ENCODE data around the gene FAM13A.

The FAM13A gene

GRCh38 chr4:89001647-89002445, 55.1 kb downstream of the FAM13A start:
- no peak for TF ChIP-seq CTCF (IDR thresholded peaks at IDR 0.05; ENCODE audit: borderline replicate concordance, control extremely low read depth, extremely low read depth, insufficient read depth, missing control alignments)
- no peak for DNase-seq (ENCODE audit: low spot score)
- in situ Hi-C loops (cut with MboI; ENCODE audit: low sequenced_read_pairs, unreplicated experiment): no loop called here

DNA sequence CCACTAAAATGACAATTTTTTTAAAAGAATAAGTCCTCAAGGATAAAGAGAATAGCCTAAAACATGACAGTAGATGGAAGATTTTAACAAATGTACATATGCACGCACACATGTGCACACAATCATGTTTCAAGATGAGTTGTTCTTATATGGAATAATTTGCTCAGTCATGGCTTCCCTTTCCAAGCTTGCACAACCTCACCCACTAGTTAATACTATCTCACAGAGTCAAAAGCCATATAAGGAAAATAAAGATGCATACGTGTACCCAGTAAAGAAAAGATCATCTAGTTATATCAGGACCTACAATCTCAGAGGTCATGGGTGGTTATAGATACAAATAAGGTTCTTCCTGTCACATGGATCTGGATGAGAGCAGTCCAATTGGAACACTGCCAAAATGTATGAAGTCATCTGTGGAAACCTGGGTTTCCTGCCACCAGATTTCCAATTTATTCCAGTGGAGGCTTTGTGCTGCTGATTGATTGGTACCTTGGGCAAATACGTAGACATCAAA, 56.1 kb downstream of the FAM13A start:
- in situ Hi-C loops (cut with MboI; ENCODE audit: low sequenced_read_pairs, unreplicated experiment): no loop called here
- DNase-seq (ENCODE audit: low spot score): no peak
- no peak for TF ChIP-seq CTCF (IDR thresholded peaks at IDR 0.05; ENCODE audit: borderline replicate concordance, control extremely low read depth, extremely low read depth, insufficient read depth, missing control alignments)

DNA sequence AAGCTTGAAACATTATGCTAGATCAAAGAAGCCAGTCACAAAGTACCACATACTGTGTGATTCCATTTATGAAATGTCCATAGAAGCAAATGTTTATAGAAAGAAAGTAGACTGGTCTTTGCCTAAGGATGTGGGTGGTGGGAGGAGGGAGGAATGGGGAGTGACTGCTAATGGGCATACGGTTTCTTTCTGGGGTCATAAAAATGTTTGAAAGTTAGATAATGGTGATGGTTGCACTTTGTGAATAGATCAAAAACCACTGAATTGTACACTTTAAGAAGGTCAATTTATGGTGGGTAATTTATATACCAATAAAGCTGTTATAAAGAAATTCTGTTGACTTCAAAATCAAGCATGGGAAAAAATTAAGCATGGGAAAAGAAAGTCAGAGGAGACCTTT, 56.6 kb downstream of the FAM13A start:
- no peak for TF ChIP-seq CTCF (IDR thresholded peaks at IDR 0.05; ENCODE audit: borderline replicate concordance, control extremely low read depth, extremely low read depth, insufficient read depth, missing control alignments)
- no peak for DNase-seq (ENCODE audit: low spot score)
- in situ Hi-C loops (cut with MboI; ENCODE audit: low sequenced_read_pairs, unreplicated experiment): no loop called here

DNA sequence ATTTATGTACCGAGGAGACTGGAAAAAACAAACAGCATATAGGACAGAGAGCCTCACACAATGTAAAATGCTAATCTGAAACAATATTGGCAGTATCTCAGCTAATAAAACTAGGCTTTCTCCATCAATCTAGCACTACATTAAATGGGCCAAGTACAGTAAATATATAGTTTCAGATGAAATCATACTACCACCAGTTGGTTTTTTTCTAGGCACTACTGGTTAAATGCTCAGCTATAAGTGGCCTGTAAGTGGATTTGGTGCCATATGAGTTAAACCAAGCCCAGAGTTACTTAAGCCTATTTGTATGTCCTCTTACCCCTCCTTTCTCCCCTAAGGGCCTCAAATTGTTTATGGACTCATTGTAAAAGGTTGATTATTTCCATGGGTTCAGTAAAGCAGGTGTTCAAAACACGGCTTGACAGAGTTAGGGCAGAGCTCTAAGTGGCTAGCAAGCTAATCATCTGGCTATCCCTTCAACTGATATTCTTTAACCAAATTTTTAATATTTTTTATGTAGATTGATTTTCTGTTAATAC, 57.5 kb downstream of the FAM13A start:
- TF ChIP-seq CTCF (IDR thresholded peaks at IDR 0.05; ENCODE audit: borderline replicate concordance, control extremely low read depth, extremely low read depth, insufficient read depth, missing control alignments): no peak
- in situ Hi-C loops (cut with MboI; ENCODE audit: low sequenced_read_pairs, unreplicated experiment): no loop called here
- DNase-seq (ENCODE audit: low spot score): no peak

DNA sequence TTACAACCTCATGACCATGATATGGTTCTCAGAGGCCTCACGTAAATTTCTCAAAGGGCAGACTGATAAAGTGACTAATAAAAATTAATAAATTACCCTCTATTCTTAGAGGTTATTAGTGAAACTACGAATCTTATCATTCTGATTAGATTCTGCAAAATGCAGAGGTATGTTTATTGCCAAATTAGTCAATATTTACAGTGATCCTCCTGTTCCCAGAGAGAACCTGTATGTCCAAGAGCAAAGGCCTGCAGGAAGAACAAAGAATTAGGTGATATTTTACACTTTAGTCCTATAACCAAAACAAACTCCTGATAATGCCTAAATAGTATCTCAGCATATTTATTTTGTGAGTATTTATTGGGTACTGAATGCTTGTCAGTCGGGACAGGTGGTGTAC, 58.1 kb downstream of the FAM13A start:
- no peak for DNase-seq (ENCODE audit: low spot score)
- no peak for TF ChIP-seq CTCF (IDR thresholded peaks at IDR 0.05; ENCODE audit: borderline replicate concordance, control extremely low read depth, extremely low read depth, insufficient read depth, missing control alignments)
- in situ Hi-C loops (cut with MboI; ENCODE audit: low sequenced_read_pairs, unreplicated experiment): no loop called here

- no peak for TF ChIP-seq CTCF (IDR thresholded peaks at IDR 0.05; ENCODE audit: borderline replicate concordance, control extremely low read depth, extremely low read depth, insufficient read depth, missing control alignments)
- DNase-seq (ENCODE audit: low spot score): no peak
- in situ Hi-C loops (cut with MboI; ENCODE audit: low sequenced_read_pairs, unreplicated experiment): no loop called here
Measured at GRCh38 chr4:88998001-88998400, 59.0 kb downstream of the FAM13A start.

All from GM13976 (cell line).